SK-N-SH (cell line): ENCODE results near the gene CCKAR. TPM values are rescaled to one million over a fixed set of nuclear protein-coding genes. Genes with fewer than 3 reads are reported as not detected.

ENCODE experiments used
- CTCF ChIA-PET: fragments of 300-600, 350-600 bp; formaldehyde crosslinking; extraction: SDS; loops from one replicate; lab custom pipeline; 2021; lab: Yijun Ruan, JAX
- POLR2A ChIA-PET: fragments of 350-600 bp; sonication (Branson Sonifier 250); formaldehyde crosslinking; extraction: SDS; loops from one replicate; lab custom pipeline; 2020; ENCODE audit warnings: antibody characterized with exemption, inconsistent platforms; lab: Yijun Ruan, JAX
- DNase-seq: peaks from one replicate; pipeline ENCODE4 v3.0.0; 2012
- H2AFZ ChIP-seq: fragments of 200-600 bp; sonication (generic); 2 replicates; pipeline ENCODE4 v1.8.1; 2016; ENCODE audit warnings: antibody characterized with exemption, mild to moderate bottlenecking, low read depth
- H3F3A ChIP-seq: fragments of 200-600 bp; sonication (generic); replicated peaks from 2 replicates; pipeline ENCODE3; 2016; ENCODE audit warnings: antibody characterized with exemption, mild to moderate bottlenecking; ENCODE audit not compliant: insufficient read depth
- H3K27ac ChIP-seq, 2 experiments: fragments of 200-500 bp in 1 of 2; fragments of 200-600 bp in 1 of 2; sonication (Bioruptor generic) in 1 of 2; sonication (generic), shearing (Covaris generic) in 1 of 2; 2 replicates each; pipeline versions ENCODE4 v1.5.1 to v1.6.1; 2014 to 2016; ENCODE audit warnings: low read depth in 2 of 2, inconsistent platforms in 1 of 2, low read length in 1 of 2, mild to moderate bottlenecking in 1 of 2, mixed read lengths in 1 of 2
- H3K27me3 ChIP-seq: fragments of 200-600 bp; sonication (generic), shearing (Covaris generic); 2 replicates; pipeline ENCODE4 v1.6.1; 2016; ENCODE audit warnings: mixed run types; ENCODE audit not compliant: insufficient read depth
- H3K36me3 ChIP-seq, 2 experiments: fragments of 200-500 bp in 1 of 2; fragments of 200-600 bp in 1 of 2; sonication (Bioruptor generic) in 1 of 2; sonication (generic) in 1 of 2; replicated peaks in 1 of 2; 2 replicates each; pipeline versions ENCODE3 to v1.5.1; 2014 to 2016; ENCODE audit warnings: low read length in 1 of 2, mild to moderate bottlenecking in 1 of 2; ENCODE audit not compliant: insufficient read depth in 2 of 2, control insufficient read depth in 1 of 2
- H3K4me1 ChIP-seq, 2 experiments: fragments of 200-500 bp in 1 of 2; fragments of 200-600 bp in 1 of 2; sonication (Bioruptor generic) in 1 of 2; sonication (generic), shearing (Covaris generic) in 1 of 2; 2 replicates each; pipeline versions ENCODE4 v1.5.1 to v1.6.1; 2014 to 2016; ENCODE audit warnings: low read depth in 1 of 2, low read length in 1 of 2, mixed run types in 1 of 2; ENCODE audit not compliant: insufficient read depth in 2 of 2, control insufficient read depth in 1 of 2
- H3K4me2 ChIP-seq: fragments of 200-600 bp; sonication (generic), shearing (Covaris generic); 2 replicates; pipeline ENCODE4 v1.6.1; 2017; ENCODE audit warnings: mixed run types
- H3K4me3 ChIP-seq, 2 experiments: fragments of 200-500 bp in 1 of 2; fragments of 200-600 bp in 1 of 2; sonication (Bioruptor generic) in 1 of 2; sonication (generic), shearing (Covaris generic) in 1 of 2; 2 replicates each; pipeline versions ENCODE4 v1.5.1 to v1.8.1; 2014 to 2016; ENCODE audit warnings: low read depth in 2 of 2, inconsistent platforms in 1 of 2, low read length in 1 of 2, mild to moderate bottlenecking in 1 of 2, mixed read lengths in 1 of 2, moderate library complexity in 1 of 2
- H3K79me2 ChIP-seq: fragments of 200-600 bp; sonication (generic); 2 replicates; pipeline ENCODE4 v1.8.1; 2017; ENCODE audit warnings: mild to moderate bottlenecking; ENCODE audit not compliant: insufficient read depth
- H3K9ac ChIP-seq: fragments of 200-600 bp; sonication (generic); 2 replicates; pipeline ENCODE4 v1.6.1; 2017; ENCODE audit warnings: mixed run types
- H3K9me2 ChIP-seq: fragments of 200-600 bp; sonication (generic); 2 replicates; pipeline ENCODE4 v1.6.1; 2017; ENCODE audit warnings: mixed run types
- H3K9me3 ChIP-seq: fragments of 200-600 bp; sonication (generic); 2 replicates; pipeline ENCODE4 v1.6.1; 2017; ENCODE audit warnings: mixed run types, mild to moderate bottlenecking, moderate library complexity
- H4K20me1 ChIP-seq: fragments of 200-600 bp; sonication (generic); 2 replicates; pipeline ENCODE4 v1.6.1; 2017; ENCODE audit warnings: mild to moderate bottlenecking, mixed run types; ENCODE audit not compliant: insufficient read depth
- CHD2 ChIP-seq: fragments of 150-350 bp; IDR thresholded peaks from 2 replicates; pipeline ENCODE4 v1.6.1; 2018; ENCODE audit warnings: low read length; ENCODE audit not compliant: partially characterized antibody
- EP300 ChIP-seq, 2 experiments: IDR thresholded peaks; 2 replicates each; pipeline versions ENCODE4 v1.4.0 to v1.6.1; 2012; ENCODE audit warnings: borderline replicate concordance in 1 of 2, low read depth in 1 of 2, low read length in 1 of 2
- FOSL2 ChIP-seq: IDR thresholded peaks from 2 replicates; pipeline ENCODE4 v1.4.0; 2012; ENCODE audit warnings: low read depth, mild to moderate bottlenecking, moderate library complexity, borderline replicate concordance
- FOXM1 ChIP-seq: IDR thresholded peaks from 2 replicates; pipeline ENCODE4 v1.4.0; 2012; ENCODE audit warnings: low read depth, mild to moderate bottlenecking
- GABPA ChIP-seq: IDR thresholded peaks from 2 replicates; pipeline ENCODE4 v1.4.0; 2012; ENCODE audit warnings: low read depth, mild to moderate bottlenecking
- GATA2 ChIP-seq: sonication (generic); formaldehyde crosslinking; IDR thresholded peaks from 2 replicates; pipeline ENCODE4 v1.5.0; 2020; ENCODE audit warnings: mild to moderate bottlenecking, missing genetic modification reagents
- MEF2A ChIP-seq: IDR thresholded peaks from 2 replicates; pipeline ENCODE4 v1.4.0; 2012; ENCODE audit warnings: low read depth, borderline replicate concordance
- POLR2AphosphoS5 ChIP-seq: IDR thresholded peaks from 2 replicates; pipeline ENCODE4 v1.6.1; 2012; ENCODE audit warnings: low read depth, low read length
- RAD21 ChIP-seq: IDR thresholded peaks from 2 replicates; pipeline ENCODE4 v1.6.1; 2012; ENCODE audit warnings: mild to moderate bottlenecking, low read length
- RCOR1 ChIP-seq: fragments of 150-350 bp; IDR thresholded peaks from 2 replicates; pipeline ENCODE4 v1.6.1; 2017; ENCODE audit warnings: antibody characterized with exemption, low read length
- RFX5 ChIP-seq: IDR thresholded peaks from 2 replicates; pipeline ENCODE4 v1.6.1; 2012; ENCODE audit warnings: mild to moderate bottlenecking, improper control_type of control experiment, low read length
- RXRA ChIP-seq: IDR thresholded peaks from 2 replicates; pipeline ENCODE4 v1.4.0; 2012; ENCODE audit warnings: low read depth, mild to moderate bottlenecking, borderline replicate concordance
- SIN3A ChIP-seq: IDR thresholded peaks from 2 replicates; pipeline ENCODE4 v1.6.1; 2012; ENCODE audit warnings: low read depth, mild to moderate bottlenecking, low read length, moderate library complexity, borderline replicate concordance
- SMC3 ChIP-seq: IDR thresholded peaks from 2 replicates; pipeline ENCODE4 v1.6.1; 2012; ENCODE audit warnings: low read depth, low read length, improper control_type of control experiment
- TAF1 ChIP-seq: IDR thresholded peaks from 2 replicates; pipeline ENCODE4 v1.6.1; 2012; ENCODE audit warnings: low read depth, mild to moderate bottlenecking, low read length, moderate library complexity, borderline replicate concordance
- TCF12 ChIP-seq: IDR thresholded peaks from 2 replicates; pipeline ENCODE4 v1.4.0; 2012
- TEAD4 ChIP-seq: IDR thresholded peaks from 2 replicates; pipeline ENCODE4 v1.4.0; 2012; ENCODE audit warnings: mild to moderate bottlenecking, borderline replicate concordance; ENCODE audit not compliant: insufficient read depth
- YY1 ChIP-seq: IDR thresholded peaks from 2 replicates; pipeline ENCODE4 v1.4.0; 2012; ENCODE audit warnings: low read depth, mild to moderate bottlenecking
- WGBS: methylation state at CpG from one replicate; pipeline ENCODE4 v1.1.6; 2017; ENCODE audit warnings: low lambda C conversion rate; 5-methylcytosine and 5-hydroxymethylcytosine counted together
- polyA plus RNA-seq, 3 experiments: library from polyadenylated mRNA; depleted of rRNA; stranded (reverse); fragments of >200 nt; gene quantifications; 2 replicates each; pipeline ENCODE4 v1.2.3, GENCODE V29; 2012
- TF ChIP-seq, protein P1 (sequence below): IDR thresholded peaks from 2 replicates; pipeline ENCODE4 v1.4.0; 2012; ENCODE audit warnings: low read depth
- TF ChIP-seq, protein P2 (sequence below): IDR thresholded peaks from 2 replicates; pipeline ENCODE4 v1.4.0; 2012; ENCODE audit warnings: low read depth, borderline replicate concordance
- TF ChIP-seq, protein P3 (sequence below): fragments of 150-350 bp; IDR thresholded peaks from 2 replicates; pipeline ENCODE4 v1.6.1; 2017; ENCODE audit warnings: antibody characterized with exemption, low read length, low read depth, borderline replicate concordance
- TF ChIP-seq, protein P4 (sequence below): fragments of 200-600 bp; sonication (generic); IDR thresholded peaks from 2 replicates; pipeline ENCODE4 v1.6.1; 2017; ENCODE audit warnings: antibody characterized with exemption, mild to moderate bottlenecking, moderate library complexity
- TF ChIP-seq, protein P5 (sequence below): fragments of 150-350 bp; IDR thresholded peaks from 2 replicates; pipeline ENCODE4 v1.6.1; 2016; ENCODE audit warnings: mild to moderate bottlenecking, low read depth, low read length

The CCKAR gene
- polyA plus RNA-seq, 1 of the 3 experiments (the other 2 are of a cell fraction) = not detected

DNA sequence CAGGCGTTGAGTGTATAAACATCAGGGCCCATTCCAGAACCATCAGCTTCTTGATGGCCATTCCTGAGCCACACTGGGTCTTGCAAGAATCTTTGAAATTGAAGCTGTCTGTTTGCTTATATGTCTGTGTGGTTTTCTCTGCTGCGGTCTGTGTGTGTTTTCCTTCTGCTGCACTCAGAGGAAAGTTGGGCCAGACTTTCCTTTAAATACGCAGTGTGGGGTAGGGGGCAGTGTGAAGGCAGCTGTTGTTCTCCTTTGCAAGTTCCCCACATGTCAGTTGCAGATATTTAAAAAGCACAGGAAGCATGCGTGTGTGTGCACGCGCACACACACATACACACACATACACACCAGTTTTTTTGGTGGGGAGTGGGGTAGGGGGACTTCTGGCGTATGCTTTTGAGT lies 32.1 kb downstream of the CCKAR start:
- Histone ChIP-seq H3K79me2 (no peaks in the 10 kb centered on the region), H3K9me3 (no peaks in the 10 kb centered on the region), H3K9ac (no peak overlapping the region), H3K9me2 (no peaks in the 10 kb centered on the region), H3K4me3 (no peak overlapping the region), H3K4me2 (no peak overlapping the region), H3K36me3 (no peaks in the 10 kb centered on the region), H2AFZ (no peak overlapping the region), H3K4me1 (peaks cover 0 to 2% of the 10 kb centered on the region in 2 experiments; a peak in 1 of 4 replicates), H3K27me3 (no peaks in the 10 kb centered on the region), H3F3A (no peaks in the 10 kb centered on the region), H4K20me1 (no peaks in the 10 kb centered on the region), H3K27ac (no peak overlapping the region)
- no peak for DNase-seq
- CTCF ChIA-PET = interaction anchor here (0.5 to 7.8 kb wide), 9 partner anchors 24 to 552 kb away, joined by 3 to 43 read pairs (median 3); partner anchors contain the start of gene TBC1D19
- POLR2A ChIA-PET = interaction anchor here (1.6 kb wide), 1 partner anchor 25 kb away, joined by 3 read pairs; no protein-coding TSS in a partner anchor
- WGBS = 95% methylated on average over 6 of the region's 7 CpGs
- TF ChIP-seq GABPA (no peak), EP300 (IDR thresholded peaks at IDR 0.05; ENCODE audit: borderline replicate concordance in 1 of 2, low read depth in 1 of 2, low read length in 1 of 2) (no peak), GATA2 (CRISPR knock-in tag) (no peak), RCOR1 (no peak), RXRA (no peak), YY1 (no peak), CHD2 (no peak), POLR2AphosphoS5 (no peak), SIN3A (no peak), RAD21 (no peak), FOSL2 (no peak), MEF2A (no peak)
- TF ChIP-seq, protein P1, sequence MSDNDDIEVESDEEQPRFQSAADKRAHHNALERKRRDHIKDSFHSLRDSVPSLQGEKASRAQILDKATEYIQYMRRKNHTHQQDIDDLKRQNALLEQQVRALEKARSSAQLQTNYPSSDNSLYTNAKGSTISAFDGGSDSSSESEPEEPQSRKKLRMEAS = no peak
- TF ChIP-seq, protein P2, sequence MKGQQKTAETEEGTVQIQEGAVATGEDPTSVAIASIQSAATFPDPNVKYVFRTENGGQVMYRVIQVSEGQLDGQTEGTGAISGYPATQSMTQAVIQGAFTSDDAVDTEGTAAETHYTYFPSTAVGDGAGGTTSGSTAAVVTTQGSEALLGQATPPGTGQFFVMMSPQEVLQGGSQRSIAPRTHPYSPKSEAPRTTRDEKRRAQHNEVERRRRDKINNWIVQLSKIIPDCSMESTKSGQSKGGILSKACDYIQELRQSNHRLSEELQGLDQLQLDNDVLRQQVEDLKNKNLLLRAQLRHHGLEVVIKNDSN = no peak
- TF ChIP-seq, protein P3, sequence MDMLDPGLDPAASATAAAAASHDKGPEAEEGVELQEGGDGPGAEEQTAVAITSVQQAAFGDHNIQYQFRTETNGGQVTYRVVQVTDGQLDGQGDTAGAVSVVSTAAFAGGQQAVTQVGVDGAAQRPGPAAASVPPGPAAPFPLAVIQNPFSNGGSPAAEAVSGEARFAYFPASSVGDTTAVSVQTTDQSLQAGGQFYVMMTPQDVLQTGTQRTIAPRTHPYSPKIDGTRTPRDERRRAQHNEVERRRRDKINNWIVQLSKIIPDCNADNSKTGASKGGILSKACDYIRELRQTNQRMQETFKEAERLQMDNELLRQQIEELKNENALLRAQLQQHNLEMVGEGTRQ = no peak

DNA sequence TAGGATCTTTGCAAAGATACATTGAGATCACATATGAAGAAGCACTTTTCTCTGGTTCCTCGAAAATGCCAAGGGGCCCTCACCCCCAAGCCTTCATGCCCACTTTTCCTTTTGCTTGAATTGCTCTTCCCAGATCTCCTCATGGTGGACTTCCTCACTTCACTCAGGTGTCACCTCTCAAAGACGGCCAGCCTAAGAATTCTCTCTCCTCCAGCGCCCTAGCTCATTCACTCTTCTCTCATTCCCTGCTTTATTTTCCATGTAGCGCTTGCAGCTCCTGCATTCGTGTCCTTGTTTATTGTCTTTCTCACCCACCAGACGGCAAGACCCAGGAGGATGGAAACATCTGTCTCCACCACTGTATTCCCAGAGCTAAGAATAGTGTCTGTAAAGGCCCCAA lies 32.9 kb downstream of the CCKAR start:
- Histone ChIP-seq H3K4me2 (no peak overlapping the region), H3K79me2 (no peaks in the 10 kb centered on the region), H3K4me1 (peaks cover 0 to 9% of the 10 kb centered on the region in 2 experiments; a peak in 1 of 4 replicates), H2AFZ (no peak overlapping the region), H3K9ac (no peak overlapping the region), H3K4me3 (no peak overlapping the region), H3K27me3 (no peaks in the 10 kb centered on the region), H3K9me2 (no peaks in the 10 kb centered on the region), H3K9me3 (no peaks in the 10 kb centered on the region), H4K20me1 (no peaks in the 10 kb centered on the region), H3F3A (no peaks in the 10 kb centered on the region), H3K27ac (no peak overlapping the region), H3K36me3 (no peaks in the 10 kb centered on the region)
- POLR2A ChIA-PET = interaction anchor here (1.6 kb wide), 1 partner anchor 24 kb away, joined by 3 read pairs; no protein-coding TSS in a partner anchor
- no peak for DNase-seq
- CTCF ChIA-PET = interaction anchor here (0.6 to 7.8 kb wide), 4 partner anchors 23 to 553 kb away, joined by 3 to 43 read pairs (median 6); no protein-coding TSS in a partner anchor
- 82% methylated on average over 6 of the region's 6 CpGs for WGBS
- TF ChIP-seq POLR2AphosphoS5 = no peak
- TF ChIP-seq TAF1 = no peak
- TF ChIP-seq FOSL2 = no peak
- TF ChIP-seq FOXM1 = no peak
- TF ChIP-seq RAD21 = no peak
- TF ChIP-seq, protein P4, sequence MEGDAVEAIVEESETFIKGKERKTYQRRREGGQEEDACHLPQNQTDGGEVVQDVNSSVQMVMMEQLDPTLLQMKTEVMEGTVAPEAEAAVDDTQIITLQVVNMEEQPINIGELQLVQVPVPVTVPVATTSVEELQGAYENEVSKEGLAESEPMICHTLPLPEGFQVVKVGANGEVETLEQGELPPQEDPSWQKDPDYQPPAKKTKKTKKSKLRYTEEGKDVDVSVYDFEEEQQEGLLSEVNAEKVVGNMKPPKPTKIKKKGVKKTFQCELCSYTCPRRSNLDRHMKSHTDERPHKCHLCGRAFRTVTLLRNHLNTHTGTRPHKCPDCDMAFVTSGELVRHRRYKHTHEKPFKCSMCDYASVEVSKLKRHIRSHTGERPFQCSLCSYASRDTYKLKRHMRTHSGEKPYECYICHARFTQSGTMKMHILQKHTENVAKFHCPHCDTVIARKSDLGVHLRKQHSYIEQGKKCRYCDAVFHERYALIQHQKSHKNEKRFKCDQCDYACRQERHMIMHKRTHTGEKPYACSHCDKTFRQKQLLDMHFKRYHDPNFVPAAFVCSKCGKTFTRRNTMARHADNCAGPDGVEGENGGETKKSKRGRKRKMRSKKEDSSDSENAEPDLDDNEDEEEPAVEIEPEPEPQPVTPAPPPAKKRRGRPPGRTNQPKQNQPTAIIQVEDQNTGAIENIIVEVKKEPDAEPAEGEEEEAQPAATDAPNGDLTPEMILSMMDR = no peak
- no peak for TF ChIP-seq TCF12
- TF ChIP-seq, protein P1 = no peak
- TF ChIP-seq, protein P5, sequence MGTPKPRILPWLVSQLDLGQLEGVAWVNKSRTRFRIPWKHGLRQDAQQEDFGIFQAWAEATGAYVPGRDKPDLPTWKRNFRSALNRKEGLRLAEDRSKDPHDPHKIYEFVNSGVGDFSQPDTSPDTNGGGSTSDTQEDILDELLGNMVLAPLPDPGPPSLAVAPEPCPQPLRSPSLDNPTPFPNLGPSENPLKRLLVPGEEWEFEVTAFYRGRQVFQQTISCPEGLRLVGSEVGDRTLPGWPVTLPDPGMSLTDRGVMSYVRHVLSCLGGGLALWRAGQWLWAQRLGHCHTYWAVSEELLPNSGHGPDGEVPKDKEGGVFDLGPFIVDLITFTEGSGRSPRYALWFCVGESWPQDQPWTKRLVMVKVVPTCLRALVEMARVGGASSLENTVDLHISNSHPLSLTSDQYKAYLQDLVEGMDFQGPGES = no peak
- TF ChIP-seq TEAD4 = no peak
- no peak for TF ChIP-seq RFX5
- no peak for TF ChIP-seq SMC3
